ENCODE data around the gene TTC9.
A peak's percentile ranks its signal among the peaks of the same experiment; 100 is the strongest.

The TTC9 gene

GRCh38 chr14:70641548-70642302 is at the start of gene TTC9:
Gene TTC9, plus strand, starts transcription at chr14:70641916. Its CDS starts 214 bp downstream, at chr14:70642130.
- no peak for DNase-seq

- DNase-seq = no peak
These were observed 47.3 kb upstream of the TTC9 start for GRCh38 chr14:70594461-70594860.

- DNase-seq = no peak
These were observed 46.1 kb upstream of the TTC9 start for GRCh38 chr14:70595443-70596185.

- DNase-seq = no peak
These were observed 44.0 kb upstream of the TTC9 start for GRCh38 chr14:70597731-70598130.

GRCh38 chr14:70599345-70599744 is 42.4 kb upstream of the TTC9 start:
- no peak for DNase-seq

GRCh38 chr14:70600382-70601157 is 41.1 kb upstream of the TTC9 start, which contains the start of gene MED6:
Gene MED6, minus strand, starts transcription at chr14:70600655. Its CDS starts 18 bp downstream, at chr14:70600637.
- peak; percentile 92 for DNase-seq

- DNase-seq = no peak
These were observed 40.6 kb upstream of the TTC9 start for GRCh38 chr14:70601162-70601561.

GRCh38 chr14:70602254-70602653 is 39.5 kb upstream of the TTC9 start:
- DNase-seq = no peak

GRCh38 chr14:70611216-70611615 is 30.5 kb upstream of the TTC9 start:
- DNase-seq = no peak

- no peak for DNase-seq
These were observed 25.1 kb upstream of the TTC9 start for GRCh38 chr14:70616646-70617045.

GRCh38 chr14:70618314-70618713 is 23.4 kb upstream of the TTC9 start:
- no peak for DNase-seq

GRCh38 chr14:70619708-70620107 is 22.0 kb upstream of the TTC9 start:
- DNase-seq = no peak

GRCh38 chr14:70622111-70622712 is 19.5 kb upstream of the TTC9 start:
- no peak for DNase-seq

GRCh38 chr14:70624972-70625371 is 16.7 kb upstream of the TTC9 start:
- DNase-seq = no peak

GRCh38 chr14:70631948-70632347 is 9.8 kb upstream of the TTC9 start:
- DNase-seq = no peak

- no peak for DNase-seq
These were observed 5.6 kb upstream of the TTC9 start for GRCh38 chr14:70635971-70636595.

GRCh38 chr14:70638416-70638815 is 3.3 kb upstream of the TTC9 start:
- no peak for DNase-seq

GRCh38 chr14:70640938-70641547 is 673 bp upstream of the TTC9 start:
- no peak for DNase-seq

- no peak for DNase-seq
These were observed 853 bp downstream of the TTC9 start for GRCh38 chr14:70642303-70643235.

GRCh38 chr14:70643967-70644366 is 2.3 kb downstream of the TTC9 start:
- DNase-seq = no peak

- DNase-seq = no peak
These were observed 4.2 kb downstream of the TTC9 start for GRCh38 chr14:70645892-70646291.

Data from NK-92 treated with Interleukin-12 subunit alpha and Interleukin-12 subunit beta, amount 100 ng/mL, for 24 hours (cell line).